NCI-H524 (cell line): ENCODE data around the gene CTSW.

ENCODE experiments used
- DNase-seq, 2 experiments: peaks; one replicate each; lab custom pipeline; 2025; lab: John Stamatoyannopoulos, UW

CTSW gene

GRCh38 chr11:65931773-65932557 is 52.3 kb downstream of the CTSW start:
- no peak for DNase-seq

- DNase-seq: peak in 1 of 2 experiments; percentile 27
These were observed 52.9 kb downstream of the CTSW start for GRCh38 chr11:65932558-65932919.
